Stimulated activated CD8-positive, alpha-beta memory T cell treated with anti-CD3 and anti-CD28 coated beads, Interleukin-12 subunit alpha, Interleukin-12 subunit beta, amount 100 ng/mL, for 1 hour (primary cell): ENCODE results near the gene NELL1.

Experiments
- DNase-seq: peaks from one replicate; pipeline ENCODE4 v3.0.0-alpha.2; 2020; ENCODE audit warnings: low read depth

Gene NELL1

GRCh38 chr11:20966489-20966888 is 297.1 kb downstream of the NELL1 start:
- no peak for DNase-seq

- DNase-seq: no peak
Measured at GRCh38 chr11:20973940-20974559, 304.7 kb downstream of the NELL1 start.

GRCh38 chr11:20980736-20981135 is 311.4 kb downstream of the NELL1 start:
- no peak for DNase-seq

GRCh38 chr11:20990447-20990846 is 321.1 kb downstream of the NELL1 start:
- no peak for DNase-seq

- no peak for DNase-seq
Measured at GRCh38 chr11:20991471-20991870, 322.1 kb downstream of the NELL1 start.

GRCh38 chr11:21007297-21007696 is 337.9 kb downstream of the NELL1 start:
- DNase-seq: no peak

GRCh38 chr11:21018248-21018647 is 348.9 kb downstream of the NELL1 start:
- no peak for DNase-seq

- no peak for DNase-seq
Measured at GRCh38 chr11:21026685-21027084, 357.3 kb downstream of the NELL1 start.

- no peak for DNase-seq
Measured at GRCh38 chr11:21037850-21038249, 368.5 kb downstream of the NELL1 start.

- DNase-seq: no peak
Measured at GRCh38 chr11:21038801-21039200, 369.4 kb downstream of the NELL1 start.

- no peak for DNase-seq
Measured at GRCh38 chr11:21040630-21041029, 371.2 kb downstream of the NELL1 start.

GRCh38 chr11:21048626-21049025 is 379.2 kb downstream of the NELL1 start:
- DNase-seq: no peak

GRCh38 chr11:21053466-21053865 is 384.1 kb downstream of the NELL1 start:
- no peak for DNase-seq

GRCh38 chr11:21056644-21057043 is 387.3 kb downstream of the NELL1 start:
- no peak for DNase-seq

GRCh38 chr11:21059879-21060278 is 390.5 kb downstream of the NELL1 start:
- no peak for DNase-seq

- no peak for DNase-seq
Measured at GRCh38 chr11:21066030-21066429, 396.6 kb downstream of the NELL1 start.

- DNase-seq: no peak
Measured at GRCh38 chr11:21068886-21069285, 399.5 kb downstream of the NELL1 start.

GRCh38 chr11:21069909-21070308 is 400.5 kb downstream of the NELL1 start:
- no peak for DNase-seq

- no peak for DNase-seq
Measured at GRCh38 chr11:21072558-21072957, 403.2 kb downstream of the NELL1 start.

- DNase-seq: no peak
Measured at GRCh38 chr11:21082853-21083252, 413.5 kb downstream of the NELL1 start.

GRCh38 chr11:21088930-21089329 is 419.5 kb downstream of the NELL1 start:
- no peak for DNase-seq

- no peak for DNase-seq
Measured at GRCh38 chr11:21104641-21105040, 435.3 kb downstream of the NELL1 start.

GRCh38 chr11:21105196-21105917 is 436.0 kb downstream of the NELL1 start:
- DNase-seq: no peak

- no peak for DNase-seq
Measured at GRCh38 chr11:21109341-21109740, 440.0 kb downstream of the NELL1 start.
